GM21528 (cell line): ENCODE measurements around the gene GCLC.
"Not testable (repeated sequence)": the region's sequence is repeated elsewhere in the genome, so short reads cannot be mapped to it uniquely, and the experiment has no call there.

Experiments used
- ATAC-seq: cut with Tn5 transposase; IDR thresholded peaks from one replicate; pipeline ENCODE4 v1.9.1; 2021; ENCODE audit warnings: mild to moderate bottlenecking, moderate library complexity; ENCODE audit not compliant: unreplicated experiment, low FRiP score

The GCLC gene

DNA sequence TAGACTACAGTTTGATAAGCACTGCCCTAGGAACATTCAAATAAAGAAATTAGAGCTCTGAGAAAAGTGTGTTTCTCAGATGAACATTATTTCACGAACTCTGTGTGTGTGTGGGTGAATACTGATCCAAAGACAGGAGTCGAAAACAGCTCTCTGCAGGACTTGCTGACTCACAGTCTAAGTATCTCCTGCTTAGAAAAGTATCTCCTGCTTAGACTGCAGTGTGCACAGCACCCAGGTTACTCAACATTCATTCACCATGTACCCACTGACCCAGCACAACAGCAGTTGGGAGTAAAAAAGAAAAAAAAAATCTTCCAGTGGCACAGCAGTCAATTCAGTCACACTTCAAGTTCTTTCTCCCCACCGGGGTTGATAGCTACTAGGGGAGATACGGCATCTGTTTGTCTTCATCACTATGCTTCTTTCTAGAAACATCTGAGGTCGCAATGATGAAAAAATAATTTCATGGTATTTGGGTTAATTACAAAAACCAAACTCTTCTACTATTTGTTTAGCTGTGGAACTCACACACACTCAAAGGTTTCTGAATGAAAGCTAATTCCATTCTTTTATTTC is 48.0 kb downstream of the GCLC start:
- ATAC-seq = no peak

DNA sequence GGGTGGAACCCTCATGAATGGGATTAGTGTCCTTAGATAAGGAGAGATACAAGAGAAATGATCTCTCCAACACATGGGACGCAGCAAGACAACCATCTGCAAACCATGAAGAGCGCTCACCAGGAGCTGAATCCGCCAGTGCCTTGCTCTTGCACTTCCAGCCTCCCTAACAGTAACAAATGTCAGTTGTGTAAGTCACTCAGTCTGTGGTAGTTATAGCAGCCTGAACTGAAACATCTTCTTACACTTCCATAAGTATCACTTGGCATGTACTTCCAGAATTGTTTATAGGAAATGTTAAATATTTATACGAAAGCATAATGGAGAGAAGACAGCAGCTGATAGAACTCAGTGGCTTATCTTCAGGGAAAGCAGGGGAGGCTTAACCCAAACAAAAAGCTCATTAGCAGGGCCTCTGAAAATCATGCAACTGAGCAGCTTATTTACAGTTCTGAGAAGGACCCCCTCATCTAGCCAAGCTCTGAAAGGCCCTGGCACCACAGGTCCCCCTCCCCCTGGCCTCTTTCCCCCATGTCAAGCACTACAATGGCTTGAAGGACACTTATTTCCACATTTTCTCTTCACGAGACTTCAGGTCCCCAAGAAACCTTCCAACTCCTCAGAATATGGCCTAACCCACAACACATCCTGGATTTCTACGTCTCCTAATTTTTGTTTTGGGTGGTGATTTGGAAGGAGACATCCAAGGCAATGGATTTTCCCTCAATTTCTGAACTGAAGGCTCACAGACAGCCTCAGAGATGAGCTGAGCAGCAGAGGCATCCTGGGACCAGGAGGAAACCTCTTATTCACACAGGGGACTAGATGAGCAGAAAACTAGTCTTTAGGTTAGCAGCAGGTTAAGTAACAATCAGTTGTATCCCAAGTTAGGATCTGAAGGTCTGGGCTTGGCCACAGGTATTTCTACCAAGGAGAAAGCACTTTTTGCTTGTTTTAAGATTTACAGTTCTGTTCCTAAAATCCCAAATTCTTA is 49.1 kb downstream of the GCLC start:
- no peak for ATAC-seq

DNA sequence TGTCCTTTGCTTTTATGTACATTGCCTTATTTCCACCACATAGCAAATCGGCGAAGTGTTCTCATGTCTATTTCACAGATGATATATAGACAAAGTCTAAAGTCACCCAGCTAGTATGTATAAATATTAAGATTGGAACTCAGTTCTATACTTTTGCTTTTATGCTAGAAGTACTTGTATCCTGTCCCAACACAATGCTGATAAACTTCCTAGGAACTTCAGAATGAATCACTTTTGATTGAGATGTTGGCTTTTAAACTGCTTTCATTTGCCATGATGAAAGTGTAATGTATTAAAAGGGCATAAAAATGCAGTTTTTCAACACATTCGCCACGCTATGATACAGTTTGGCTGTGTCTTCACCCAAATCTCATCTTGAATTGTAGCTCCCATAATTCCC is 50.8 kb downstream of the GCLC start:
- no peak for ATAC-seq

DNA sequence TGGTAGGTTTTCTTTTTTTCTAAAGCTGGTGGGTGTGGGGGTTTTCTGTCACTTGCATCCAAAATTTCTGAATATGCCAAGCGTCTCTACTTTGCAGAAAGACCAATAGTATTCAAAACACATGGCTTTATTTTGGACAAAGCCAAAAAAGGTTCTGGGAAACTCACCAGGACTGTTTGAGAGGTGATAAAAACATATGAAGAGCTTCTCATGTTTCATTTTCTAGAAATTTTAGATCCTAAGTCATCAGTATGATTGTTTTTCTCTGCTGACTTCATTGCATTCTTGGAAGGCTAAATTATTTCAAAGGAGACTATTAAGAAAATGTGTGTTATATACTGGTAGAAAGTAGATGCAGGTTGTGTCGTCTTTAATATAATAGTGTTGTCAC is 51.3 kb downstream of the GCLC start:
- ATAC-seq = no peak

DNA sequence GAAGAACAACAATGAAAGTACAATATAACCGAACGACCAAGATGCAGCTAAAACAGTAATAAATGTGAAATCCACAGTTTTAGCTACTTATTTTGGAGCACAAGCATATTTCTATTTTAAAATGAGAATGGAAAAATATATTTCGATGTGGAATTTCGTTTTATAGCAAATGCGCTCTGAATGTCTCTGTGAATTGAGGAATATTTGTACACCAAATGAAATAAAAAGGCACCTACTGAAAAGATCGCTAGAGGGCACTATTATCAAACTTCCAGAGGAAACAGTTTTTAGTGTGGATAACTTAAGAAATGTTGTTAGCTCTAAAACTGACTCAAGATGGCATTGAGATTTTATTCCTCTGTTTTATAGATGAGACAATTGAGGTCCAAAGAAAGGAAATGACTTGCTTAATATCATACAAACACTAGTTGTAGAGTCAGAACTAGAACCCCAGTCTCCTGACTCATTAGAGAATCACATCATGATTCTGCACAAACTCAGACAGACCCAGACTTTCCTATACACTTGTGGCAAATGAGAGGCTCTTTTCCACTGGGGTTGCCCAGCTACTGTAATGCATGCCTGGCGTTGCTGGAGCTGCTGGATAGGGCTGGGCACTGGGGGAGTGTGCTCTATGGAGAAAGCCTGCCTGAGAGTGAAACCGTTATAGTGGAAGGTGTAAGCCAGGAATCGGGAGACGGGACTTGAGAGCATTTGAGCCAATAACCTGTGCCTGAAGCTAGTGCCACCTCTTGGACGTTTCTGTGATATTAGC is 51.9 kb downstream of the GCLC start:
- no peak for ATAC-seq

DNA sequence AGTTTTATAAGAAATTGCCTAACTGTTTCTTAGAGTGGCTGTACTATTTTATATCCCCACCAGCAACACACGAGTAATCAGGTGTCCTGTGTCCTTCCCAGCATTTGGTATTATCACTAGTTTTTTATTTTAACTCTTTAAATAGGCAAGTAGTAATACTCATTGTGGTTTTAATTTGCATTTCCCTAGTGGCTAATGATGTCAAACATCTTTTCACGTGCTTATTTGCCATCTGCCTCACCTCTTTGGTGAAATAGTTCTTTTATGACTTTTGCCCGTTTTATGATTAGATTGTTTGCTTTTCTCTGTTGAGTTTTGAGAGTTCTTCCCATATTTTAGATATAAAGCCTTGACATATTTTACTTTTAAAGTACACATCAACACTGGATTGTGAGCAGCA is 57.8 kb downstream of the GCLC start:
- no peak for ATAC-seq

DNA sequence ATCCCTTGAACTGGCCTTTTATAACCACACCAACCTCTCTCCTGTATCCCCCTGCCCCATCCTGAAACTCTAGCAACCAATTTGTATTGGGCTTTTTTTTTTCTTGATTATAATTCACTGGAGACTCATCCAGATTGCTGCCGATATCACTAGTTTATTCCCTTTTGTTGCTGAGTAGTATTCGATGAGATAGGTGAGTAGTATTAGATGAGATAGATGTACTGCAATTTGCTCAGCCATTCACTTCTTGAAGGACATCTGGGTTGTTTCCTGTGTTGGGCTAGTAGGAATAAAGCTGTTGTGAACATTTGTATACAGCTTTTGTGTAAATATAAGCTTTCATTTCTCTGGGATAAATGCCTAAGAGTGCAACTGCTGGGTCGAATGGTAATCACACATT is 58.2 kb downstream of the GCLC start:
- no peak for ATAC-seq

DNA sequence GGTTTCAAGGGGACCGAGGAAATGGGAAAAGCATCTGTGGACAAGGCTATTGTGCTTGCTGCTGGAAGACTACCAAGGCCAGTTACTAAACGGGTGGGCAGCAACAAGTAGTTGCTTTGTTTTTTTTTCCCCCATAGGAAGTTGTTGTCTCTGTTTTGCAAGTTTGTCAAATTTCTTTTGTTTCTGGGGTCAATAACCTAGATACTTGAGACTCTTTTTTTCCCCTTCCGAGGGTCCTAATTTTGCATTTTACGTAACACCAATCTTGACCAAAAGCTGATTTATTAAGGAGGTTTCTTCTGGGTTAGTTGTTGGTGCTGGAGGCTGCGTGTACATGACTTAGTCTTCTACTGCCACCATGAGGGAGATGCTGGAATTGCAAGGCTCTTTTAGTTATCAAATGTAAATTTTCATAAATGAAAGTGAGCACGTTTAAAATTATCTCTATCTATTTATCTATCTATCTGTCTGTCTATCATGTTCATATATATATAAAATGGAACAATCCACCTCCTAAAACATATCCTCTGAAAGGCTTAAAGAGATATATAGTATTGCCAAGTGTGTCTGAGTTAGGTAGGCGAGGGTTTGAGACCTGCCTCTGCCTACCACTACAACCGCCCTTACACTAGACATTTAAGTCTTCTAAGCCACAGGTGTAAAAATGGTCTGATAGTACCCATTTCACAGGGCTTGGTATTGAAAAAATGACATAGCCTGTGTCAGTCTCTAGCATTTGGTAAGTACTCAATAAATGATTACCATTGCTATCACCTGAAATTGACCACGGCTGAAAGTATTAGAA is 60.2 kb downstream of the GCLC start:
- ATAC-seq = no peak

DNA sequence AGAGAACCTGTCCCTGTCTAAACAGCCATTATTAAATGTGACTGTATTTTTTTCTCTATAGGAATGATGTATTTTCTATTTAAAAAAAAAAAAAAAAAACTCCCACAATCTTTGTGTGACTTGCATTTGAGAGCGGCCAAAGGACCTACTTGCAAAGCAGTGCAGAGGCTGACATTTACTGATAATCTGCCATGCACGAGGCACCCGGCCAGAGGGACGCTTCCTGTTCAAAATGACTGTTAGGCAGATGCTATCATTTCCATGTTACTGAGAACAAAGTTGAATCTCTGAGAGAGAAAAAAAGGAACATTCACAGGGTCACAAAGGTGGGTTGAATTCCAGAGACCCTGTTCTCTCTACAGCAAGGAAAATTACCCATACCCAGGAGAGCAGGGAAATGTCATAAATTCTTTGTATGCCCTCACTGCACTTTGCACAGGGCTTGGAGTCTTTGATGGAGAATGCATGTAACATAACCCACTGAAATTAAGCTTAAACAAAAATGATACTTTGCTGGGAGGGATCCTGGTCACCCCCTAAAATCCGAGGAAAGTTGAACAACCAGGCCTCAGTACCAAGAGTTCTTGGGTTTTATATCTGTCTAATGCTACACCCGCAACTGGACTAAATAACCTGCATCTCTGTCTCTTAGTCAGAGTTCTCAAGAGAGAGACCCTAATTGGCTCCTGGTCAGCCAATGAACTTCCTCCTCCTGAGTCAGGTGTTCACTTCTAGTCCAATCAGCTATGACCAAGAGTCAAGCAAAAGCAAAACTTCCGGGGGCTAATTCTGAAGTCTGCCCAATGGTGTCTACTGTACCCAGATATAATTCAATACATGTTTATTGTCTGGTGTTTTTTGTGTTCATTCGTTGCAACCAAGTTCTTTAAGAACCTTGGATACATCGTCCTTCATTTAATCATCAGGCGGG is 61.2 kb downstream of the GCLC start:
- no peak for ATAC-seq

DNA sequence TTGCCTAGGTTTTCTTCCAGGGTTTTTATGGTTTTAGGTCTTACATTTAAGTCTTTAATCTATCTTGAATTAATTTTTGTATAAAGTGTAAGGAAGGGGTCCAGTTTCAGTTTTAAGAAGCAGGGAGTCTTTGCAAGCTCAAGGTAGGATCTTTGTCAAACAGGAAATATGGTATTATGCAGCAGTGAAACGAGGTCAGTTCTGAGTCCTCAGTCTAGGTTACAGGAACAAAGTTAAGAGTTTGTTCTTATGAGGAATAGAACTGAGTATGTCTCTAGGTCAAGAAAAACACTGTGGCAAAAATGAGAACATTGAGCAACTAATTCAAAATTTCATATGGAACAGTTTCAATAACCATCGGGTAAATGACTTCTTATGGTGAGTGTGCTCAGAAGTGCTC is 63.6 kb downstream of the GCLC start:
- ATAC-seq = no peak

DNA sequence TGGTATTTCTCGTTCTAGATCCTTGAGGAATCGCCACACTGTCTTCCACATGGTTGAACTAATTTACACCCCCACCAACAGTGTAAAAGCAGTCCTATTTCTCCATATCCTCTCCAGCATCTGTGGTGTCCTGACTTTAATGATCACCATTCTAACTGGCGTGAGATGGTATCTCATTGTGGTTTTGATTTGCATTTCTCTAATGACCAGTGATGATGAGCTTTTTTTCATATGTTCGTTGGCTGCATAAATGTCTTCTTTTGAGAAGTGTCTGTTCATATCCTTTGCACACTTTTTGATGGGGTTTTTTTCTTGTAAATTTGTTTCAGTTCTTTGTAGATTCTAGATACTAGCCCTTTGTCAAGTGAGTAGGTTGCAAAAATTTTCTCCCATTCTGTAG is 64.1 kb downstream of the GCLC start:
- not testable (repeated sequence) for ATAC-seq

DNA sequence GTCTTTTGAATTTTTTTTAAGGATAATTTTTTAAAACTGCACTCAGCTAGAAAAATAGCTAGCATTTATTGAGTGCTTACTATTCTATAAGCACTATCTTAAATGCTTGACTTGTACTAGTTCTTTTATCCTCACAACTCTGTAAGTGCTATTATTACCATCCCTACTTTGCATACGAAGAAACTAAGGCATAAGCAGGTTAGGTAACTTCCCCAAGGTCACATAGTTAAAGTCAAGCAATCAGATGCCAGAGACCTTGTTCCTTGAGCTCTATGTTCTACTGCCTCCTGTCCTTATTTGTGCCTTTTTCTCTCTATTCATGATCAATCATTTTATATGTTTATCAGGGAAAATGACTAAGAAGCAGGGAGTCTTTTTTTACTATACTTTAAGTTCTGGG is 65.0 kb downstream of the GCLC start:
- no peak for ATAC-seq

DNA sequence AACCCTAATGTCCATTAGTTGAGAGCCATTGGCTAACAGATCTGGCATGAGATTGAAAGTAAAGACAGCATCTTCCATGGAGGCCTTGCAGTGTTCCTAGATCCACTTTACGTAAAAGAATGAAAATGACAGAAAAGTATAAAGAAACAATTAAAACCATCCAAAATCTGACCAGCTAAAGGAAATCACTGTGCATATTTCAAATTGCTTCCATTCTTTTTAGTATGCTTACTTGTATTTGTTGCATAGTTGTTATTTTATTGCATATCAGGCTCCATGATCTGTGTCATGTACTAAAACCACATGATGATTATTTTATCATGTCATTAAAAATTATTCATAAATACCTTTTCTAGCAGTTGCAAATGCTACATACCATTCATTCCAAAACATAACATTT is 67.9 kb downstream of the GCLC start:
- ATAC-seq = no peak

DNA sequence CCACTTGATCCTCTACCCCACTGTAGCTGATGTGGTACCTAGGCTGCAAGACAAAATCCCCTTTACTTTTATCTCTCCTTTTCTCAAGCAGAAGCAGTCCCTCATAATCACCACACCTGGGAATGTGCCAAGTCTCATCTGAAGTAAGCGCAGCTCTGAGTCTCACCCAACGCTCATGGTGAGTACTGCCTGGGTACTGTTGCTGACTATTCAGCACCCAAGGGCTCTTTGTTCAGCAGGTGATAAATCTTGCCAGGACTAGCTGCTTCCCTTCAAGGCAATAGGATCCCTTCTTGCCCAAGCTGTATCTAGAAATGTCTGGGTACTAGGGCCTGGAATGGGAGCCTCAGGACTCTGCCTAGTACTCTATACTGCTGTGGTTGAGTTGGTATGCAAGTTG is 70.9 kb downstream of the GCLC start:
- ATAC-seq = no peak

DNA sequence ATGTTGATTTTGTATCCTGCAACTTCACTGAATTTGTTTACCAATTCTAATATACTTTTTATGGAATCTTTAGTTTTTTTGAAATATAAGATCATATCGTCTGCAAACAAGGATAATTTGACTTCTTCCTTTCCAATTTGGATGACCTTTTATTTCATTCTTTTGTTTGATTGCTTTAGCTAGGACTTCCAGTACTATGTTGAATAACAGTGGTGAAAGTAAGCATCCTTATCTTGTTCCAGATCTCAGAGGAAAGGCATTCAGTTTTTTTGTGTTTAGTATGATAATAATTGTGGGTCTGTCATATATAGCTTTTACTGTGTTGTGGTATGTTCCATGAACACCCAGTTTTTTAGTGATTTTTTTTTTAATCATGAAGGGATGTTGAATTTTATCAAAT is 75.7 kb downstream of the GCLC start:
- no peak for ATAC-seq

DNA sequence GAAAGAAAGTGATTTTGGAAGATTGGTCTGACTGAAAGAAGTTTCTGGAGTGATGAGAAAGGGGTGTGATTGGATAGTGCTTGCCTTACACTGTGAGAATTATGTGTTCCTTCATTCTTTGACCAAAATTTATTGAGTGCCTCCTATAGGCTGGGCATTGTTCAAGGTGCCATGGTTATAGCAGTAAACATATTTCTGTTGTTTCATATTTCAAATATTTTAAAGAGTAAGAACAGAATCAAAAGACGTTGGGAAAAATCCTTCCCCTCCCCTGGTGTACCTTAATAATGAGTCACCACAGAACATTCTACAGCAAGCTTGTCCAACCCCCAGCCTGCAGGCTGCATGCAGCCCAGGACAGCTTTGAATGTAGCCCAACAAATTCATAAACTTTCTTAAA is 78.6 kb downstream of the GCLC start:
- no peak for ATAC-seq

DNA sequence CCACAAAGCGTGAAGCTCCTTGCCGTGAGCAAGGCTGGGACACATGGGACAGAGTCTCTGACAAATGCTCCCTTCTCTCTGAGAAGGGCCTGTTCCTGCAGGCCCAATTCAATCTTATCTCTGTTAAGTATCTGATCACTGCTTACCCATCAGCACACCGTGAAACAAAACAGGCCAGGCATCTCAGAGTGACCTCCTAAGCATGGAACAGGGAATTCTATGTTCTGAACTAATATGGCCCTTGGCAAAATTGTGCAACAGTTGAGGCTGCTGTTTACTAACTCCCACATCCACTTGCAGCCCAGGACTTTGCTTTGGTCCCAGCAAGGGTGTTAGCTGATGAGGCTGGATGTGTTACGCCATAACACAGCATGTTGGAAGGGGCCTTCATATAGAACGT is 79.2 kb downstream of the GCLC start:
- ATAC-seq = no peak

DNA sequence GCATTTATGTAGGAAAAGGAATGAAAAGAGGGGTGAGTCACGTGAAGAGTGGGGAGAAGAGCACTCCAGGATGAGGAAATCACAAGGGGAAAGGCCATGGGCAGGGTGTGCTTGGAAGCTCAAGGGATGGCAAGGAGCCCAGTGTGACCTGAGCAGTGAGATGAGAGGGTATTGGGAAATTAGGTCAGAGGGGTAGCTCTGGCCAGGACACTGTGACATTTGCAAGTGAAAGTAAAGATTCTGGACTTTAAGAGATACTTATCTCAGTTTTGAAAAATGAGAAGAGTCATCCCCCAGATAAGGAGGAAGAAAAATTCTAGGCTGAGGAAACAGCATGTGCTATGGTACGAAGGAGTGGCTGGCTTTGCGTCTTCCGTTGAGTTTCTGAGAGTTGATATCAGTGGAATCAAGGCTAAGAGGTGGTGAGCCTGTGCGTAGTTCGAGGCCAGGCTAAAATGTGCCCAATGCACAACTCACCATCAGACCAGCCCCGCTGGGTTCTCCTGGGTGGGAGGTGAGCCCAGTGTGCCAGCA is 79.9 kb downstream of the GCLC start:
- ATAC-seq = no peak

DNA sequence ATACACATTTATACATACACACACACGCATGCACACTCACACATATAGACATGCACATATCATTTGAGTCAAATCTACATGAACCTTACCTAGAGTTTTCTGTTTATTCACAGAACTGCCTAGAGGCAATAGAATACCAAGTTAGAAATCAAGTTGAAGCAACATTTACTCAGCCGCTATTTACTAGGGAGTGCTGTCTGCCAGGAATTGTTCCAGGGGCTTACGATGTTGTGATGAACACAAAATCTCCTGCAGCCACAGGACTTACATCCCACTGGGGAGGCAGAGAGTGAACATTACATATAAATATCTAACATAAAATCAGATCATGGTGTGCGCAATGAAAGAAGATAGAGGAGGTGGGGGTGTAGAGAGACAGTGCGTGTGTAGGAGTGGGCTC is 80.4 kb downstream of the GCLC start:
- ATAC-seq = no peak
